HG02840 (cell line): ENCODE data around the gene FLRT1.

ENCODE experiments used
- ATAC-seq: cut with Tn5 transposase; IDR thresholded peaks from one replicate; pipeline ENCODE4 v1.9.1; 2021; ENCODE audit warnings: mild to moderate bottlenecking, moderate library complexity, moderate number of reproducible peaks; ENCODE audit not compliant: unreplicated experiment, low FRiP score

The FLRT1 gene

GRCh38 chr11:64035576-64035975, at the start of gene FLRT1:
TSS of gene FLRT1 (plus strand) at chr11:64035931. CDS start at chr11:64116268, 80,337 bp downstream.
- no peak for ATAC-seq

DNA sequence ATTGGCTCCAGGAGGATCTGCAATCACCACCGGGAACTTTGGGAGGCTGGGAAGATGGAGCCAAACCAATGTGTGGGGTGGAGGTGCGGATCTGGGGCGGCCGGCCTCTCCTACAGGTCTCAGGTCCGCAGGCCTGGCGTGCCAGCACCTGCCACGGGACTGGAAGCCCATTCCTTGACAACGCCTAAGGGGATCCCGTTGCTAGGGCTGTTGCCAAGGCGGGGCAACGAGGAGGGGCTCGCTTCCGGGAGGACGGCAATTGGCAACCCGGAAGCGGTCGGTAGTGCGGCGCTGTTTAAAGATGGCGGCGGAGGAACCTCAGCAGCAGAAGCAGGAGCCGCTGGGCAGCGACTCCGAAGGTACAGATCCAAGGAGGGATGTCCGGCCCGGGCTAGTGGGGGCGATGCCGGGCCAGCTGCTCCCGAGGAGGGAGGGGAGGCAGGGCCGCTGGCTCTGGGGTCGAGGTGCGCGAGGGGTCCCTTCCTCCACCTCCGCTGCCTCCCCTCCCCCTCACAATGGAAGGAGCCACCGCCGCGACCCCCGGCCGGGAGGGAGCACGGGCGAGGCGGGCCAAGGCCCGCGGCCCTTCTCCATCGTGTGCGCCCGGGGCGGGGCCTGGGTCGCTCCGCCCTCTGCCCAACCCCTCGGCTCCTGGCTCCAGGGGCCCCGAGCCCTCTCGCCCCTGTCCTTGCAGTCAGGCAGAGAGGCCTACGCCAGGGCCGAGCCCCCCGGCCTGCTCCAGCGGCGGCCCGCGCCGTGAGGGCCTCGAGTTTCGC, 49.4 kb upstream of the FLRT1 start, which contains the start of gene OTUB1:
Gene OTUB1, plus strand, starts transcription at position 283 of the 776 bp plus-strand sequence. Its CDS starts 19 bp downstream, at position 302.
- ATAC-seq: peak; percentile 80

DNA sequence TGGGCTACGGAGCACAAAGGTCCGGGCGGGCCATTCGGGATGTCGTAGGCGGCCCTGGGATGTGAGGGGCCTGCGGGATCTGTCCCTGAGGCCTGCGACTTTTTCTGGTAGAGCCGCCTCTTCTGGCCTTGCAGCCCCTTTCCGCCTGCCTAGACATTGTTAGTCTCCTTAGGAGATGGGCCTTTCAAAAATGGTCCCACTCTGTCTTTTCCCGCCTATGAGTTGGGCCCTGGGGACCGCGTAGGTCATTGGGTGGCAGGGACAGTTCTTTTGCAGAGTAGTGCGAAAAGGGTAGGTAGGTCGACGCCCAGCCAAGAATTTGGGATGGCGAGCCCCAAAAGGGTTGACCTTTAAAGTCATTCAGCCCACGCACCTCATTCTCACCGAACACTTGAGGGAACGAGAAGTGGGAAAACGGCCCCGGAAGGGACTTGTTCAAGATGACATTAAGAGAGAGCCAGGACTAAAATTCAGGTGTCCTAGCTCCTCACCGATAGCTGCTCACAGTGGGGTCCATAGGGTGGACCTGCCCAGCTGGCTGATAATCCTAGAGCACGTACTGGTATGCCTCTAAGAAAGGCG, 48.7 kb upstream of the FLRT1 start:
- ATAC-seq: no peak

DNA sequence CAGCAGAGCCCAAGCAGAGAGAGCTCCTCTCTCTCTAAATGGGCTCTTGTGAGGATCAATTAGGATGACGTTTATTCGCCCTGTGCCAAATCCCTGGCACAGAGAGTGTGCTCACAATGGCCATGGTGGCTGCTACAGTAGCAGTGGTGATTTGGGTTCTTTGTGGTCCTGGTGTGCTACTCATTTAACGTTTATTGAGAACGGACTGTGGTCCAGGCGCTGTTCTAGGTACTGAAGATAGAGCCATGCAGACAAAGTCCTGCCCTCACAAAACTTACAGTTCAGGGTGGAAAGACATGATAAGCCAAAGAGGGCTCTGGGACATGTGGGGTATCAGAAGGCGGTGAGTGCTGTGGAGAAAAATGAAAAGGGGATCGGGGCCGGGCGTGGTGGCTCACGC, 44.2 kb upstream of the FLRT1 start:
- no peak for ATAC-seq

DNA sequence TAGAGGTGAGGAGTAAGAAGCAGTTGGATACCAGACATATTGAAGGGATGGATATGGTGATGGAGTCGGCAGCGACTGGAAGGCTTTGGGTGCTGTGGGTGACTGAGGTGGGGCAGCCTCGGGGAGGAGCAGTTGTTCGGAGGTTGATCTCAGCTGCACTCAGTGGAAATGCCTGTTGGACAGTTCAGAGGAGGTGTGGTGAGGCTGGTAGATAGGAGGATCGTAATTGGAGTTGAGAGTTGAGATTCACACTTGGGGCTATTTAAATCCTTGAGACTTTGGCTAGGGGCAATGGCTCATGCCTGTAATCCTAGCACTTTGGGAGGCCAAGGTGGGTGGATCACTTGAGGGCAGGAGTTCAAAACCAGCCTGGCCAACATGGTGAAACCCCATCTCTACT, 42.6 kb upstream of the FLRT1 start:
- ATAC-seq: no peak

- ATAC-seq: no peak
Observed at GRCh38 chr11:63993993-63994392, 41.7 kb upstream of the FLRT1 start.

GRCh38 chr11:63996512-63996911, 39.2 kb upstream of the FLRT1 start:
- ATAC-seq: no peak

GRCh38 chr11:63997104-63997700, 38.5 kb upstream of the FLRT1 start:
- no peak for ATAC-seq

DNA sequence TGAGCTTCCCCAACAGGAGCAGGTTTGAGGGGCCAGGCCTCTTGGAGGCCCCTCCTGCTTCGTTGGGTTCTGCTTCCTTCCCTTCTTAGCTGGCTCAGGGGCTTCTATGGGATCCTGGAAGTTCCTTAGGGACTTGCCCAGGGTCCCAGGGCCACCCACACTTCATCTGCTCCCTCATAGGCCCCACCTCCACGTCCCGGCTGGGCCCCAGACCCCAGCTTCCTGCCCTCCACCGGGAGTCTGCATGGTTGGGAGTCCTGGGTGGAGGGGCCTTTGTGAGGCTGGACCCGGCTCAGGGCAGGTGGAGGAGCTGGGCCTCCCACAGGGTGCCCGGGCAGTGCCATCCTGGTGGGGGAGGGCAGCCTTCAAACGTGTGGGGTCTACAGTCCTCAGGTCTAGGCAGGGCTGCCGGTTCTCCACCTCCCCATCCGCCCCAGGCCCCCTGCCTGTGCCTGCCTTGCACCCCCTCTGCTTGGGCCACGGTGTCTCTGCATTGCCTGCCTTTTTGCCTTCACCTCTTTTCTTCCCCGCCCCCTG, 37.9 kb upstream of the FLRT1 start:
- ATAC-seq: no peak

- no peak for ATAC-seq
Observed at GRCh38 chr11:63998558-63999348, 37.0 kb upstream of the FLRT1 start.

DNA sequence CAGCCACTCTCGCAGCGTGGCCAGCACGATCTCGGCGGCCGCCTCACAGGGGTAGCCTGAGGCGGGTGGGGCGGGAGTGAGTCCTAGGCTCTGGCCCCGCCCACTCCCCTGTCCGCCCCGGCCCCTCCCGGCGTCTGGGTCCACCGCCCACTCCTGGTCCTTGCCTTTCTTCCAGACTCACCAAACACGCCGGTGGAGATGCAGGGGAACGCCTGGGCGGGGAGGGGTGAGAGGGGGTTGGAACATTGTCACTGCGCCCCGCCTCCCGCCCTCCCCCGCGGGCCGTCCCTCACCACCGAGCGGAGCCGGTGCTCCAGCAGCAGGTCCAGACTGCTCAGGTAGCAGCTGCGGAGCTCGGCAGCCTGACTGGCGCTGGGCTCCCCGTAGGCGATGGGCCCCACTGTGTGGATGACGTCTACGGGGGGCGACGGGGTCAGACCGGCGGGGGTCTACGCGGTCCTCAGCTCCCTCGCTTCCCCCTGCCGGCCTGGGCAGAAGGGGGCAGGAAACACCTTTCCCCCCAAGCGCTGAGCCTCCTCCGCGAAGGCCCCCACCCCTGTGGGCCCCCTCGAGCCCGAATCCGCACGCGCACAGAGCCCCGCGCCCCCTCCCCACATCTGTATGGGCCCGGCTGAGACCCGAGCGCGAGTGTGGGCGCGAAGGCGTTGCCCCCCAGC, 36.2 kb upstream of the FLRT1 start:
- ATAC-seq: no peak

- no peak for ATAC-seq
Observed at GRCh38 chr11:64000026-64000739, 35.5 kb upstream of the FLRT1 start.

- ATAC-seq: no peak
Observed at GRCh38 chr11:64000740-64001483, 34.8 kb upstream of the FLRT1 start.

DNA sequence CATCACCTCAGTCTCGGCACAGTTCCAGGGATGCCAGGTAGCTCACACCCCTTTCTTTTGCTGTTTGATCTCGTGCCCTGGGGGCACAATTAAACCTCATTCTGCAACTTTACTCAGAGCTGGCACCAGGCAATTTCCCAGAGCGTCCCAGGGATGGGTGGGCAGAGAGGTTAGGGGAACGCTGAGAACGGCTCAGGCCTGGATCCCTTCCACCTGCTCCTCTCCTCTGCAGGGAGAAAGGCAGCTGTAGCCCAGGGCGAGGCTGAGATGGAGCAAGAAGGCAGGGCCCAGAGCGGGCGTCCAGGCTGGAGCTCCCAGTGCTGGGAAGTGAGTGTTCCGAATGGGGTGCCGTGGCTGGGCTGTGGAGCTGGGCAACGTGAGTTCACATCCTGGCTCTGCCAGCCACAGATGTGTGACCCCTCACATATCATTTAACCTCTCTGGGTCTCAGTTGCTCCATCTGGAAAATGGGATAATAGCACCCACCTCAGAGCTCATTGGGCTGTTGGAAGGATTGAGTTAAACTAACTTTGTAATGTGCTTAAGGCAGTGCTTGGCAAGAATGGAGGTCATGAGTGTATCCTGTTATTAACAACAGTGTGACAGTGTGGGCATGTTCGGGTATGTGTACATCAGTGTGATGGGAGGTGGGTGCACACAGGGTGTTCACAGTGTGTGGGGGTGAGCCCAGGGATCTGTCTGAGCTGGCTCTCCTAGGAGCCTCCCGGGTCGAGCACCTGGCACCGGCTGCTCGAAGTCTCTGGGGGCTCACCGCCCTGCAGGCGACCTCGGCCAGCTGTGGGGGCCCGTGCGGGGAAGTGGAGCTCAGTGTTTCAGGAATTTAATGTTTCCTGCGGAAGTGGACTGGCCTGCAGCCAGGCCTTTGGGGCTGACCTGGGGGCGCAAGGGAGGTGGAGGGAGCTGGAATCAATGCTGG, 34.0 kb upstream of the FLRT1 start:
- ATAC-seq: no peak

- no peak for ATAC-seq
Observed at GRCh38 chr11:64003807-64004589, 31.7 kb upstream of the FLRT1 start.

DNA sequence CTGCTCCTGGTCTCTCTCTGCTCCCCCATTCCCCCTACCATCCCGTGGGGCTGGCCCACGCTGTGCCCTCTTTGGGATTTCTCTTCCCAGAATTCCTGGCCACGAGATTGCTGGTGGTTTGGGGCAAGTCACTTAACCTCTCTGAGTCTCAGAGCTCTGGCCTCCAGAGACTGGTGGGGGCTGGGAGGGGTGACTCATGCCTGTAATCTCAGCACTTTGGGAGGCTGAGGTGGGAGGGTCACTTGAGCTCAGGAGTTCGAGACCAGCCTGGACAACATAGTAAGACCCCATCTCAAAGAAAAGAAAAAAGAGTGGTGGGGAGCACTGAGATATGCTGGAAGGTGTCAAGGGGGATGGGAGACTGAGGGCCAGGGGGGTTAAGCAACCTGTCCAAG, 31.1 kb upstream of the FLRT1 start:
- no peak for ATAC-seq

DNA sequence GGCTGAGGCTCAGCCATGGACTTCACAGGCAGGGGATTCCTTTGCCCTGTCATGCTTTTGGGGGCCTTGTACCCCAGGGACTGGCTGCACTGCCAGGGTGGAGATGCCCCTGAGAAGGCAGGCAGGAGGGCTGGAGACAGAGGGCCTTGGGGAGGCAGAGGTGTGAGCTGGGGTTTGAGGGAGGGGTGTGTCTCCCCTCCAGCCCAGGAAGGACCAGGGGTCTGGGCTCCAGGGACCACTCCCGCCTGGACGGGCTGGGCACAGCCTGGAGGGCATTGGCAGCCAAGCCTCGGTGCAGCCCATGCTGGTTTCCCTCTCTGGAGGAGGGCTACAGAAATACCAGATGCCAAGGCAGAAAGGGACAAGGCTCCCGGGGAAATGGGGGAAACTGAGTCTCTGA, 30.0 kb upstream of the FLRT1 start:
- ATAC-seq: no peak
